ENCODE results near the gene AURKAIP1. TPM values are rescaled to one million over a fixed set of nuclear protein-coding genes. Genes with fewer than 3 reads are reported as not detected.

AURKAIP1 gene
- total RNA-seq, 1 donor from 2014 or later = 104 TPM

GRCh38 chr1:1336446-1336845, 38.6 kb downstream of the AURKAIP1 start:
- intact Hi-C loops (cut with micrococcal nuclease) = no loop called here

DNA sequence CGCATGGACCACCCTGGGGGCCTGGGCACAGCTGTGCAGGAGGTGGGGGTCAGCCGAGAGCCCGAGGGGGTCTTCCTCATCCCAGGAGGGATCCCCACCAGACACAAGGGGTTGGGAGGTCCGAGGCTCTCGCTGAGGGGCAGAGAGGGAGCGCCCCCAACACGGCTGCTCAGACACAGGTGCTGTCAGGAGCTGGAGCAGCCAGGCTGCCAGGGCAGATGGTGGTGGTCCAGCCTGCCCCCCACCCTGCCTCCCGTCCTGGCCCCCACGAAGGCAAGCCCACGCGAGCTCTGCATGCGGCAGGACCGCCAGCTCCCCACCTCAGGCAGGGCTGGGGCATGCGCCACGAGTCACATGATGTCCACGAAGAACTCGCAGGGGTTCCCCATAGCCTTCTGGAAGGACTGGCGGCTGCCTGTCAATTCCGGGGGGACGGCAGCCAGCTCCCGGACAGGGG, 39.2 kb downstream of the AURKAIP1 start:
- intact Hi-C loops (cut with micrococcal nuclease) = no loop called here

DNA sequence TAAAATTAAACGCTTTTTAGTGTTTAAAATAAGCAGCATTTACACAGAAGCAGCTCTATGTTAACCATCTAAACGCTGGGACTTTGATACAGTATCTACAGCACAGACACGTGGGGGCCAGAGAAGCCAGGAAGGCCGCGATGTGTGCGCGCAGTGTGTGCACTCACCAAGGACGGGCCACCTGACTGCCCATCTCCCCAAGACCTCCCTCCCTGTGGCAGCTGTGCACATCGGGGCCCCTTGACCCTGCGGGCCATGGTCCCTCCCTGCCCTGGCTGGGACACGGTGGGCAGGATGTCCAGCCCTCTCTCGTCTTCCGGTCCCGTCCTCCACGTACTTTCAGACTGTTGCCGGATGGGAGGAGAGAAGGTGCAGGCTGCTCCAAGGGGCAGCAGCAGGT, 39.7 kb downstream of the AURKAIP1 start:
- intact Hi-C loops (cut with micrococcal nuclease) = no loop called here

DNA sequence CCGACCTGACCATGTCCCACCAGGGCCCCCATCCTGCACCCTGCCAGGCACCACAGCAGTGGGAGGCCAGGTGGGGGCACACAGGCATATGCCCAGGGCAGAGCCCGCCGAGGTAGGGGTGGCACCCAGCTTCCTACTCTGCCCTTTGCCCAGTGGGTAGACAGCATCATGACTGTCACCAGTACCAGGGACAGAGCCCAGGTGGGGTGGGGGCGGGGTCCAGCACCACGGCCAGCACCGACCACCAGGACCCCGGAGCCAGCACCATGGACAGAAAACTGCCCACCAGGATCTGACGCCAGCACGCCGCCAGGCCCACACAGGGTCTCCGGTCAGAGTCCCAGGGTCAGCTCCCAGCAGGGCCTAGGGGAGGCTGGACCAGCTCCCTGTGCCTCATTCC, 40.2 kb downstream of the AURKAIP1 start:
- intact Hi-C loops (cut with micrococcal nuclease) = no loop called here

DNA sequence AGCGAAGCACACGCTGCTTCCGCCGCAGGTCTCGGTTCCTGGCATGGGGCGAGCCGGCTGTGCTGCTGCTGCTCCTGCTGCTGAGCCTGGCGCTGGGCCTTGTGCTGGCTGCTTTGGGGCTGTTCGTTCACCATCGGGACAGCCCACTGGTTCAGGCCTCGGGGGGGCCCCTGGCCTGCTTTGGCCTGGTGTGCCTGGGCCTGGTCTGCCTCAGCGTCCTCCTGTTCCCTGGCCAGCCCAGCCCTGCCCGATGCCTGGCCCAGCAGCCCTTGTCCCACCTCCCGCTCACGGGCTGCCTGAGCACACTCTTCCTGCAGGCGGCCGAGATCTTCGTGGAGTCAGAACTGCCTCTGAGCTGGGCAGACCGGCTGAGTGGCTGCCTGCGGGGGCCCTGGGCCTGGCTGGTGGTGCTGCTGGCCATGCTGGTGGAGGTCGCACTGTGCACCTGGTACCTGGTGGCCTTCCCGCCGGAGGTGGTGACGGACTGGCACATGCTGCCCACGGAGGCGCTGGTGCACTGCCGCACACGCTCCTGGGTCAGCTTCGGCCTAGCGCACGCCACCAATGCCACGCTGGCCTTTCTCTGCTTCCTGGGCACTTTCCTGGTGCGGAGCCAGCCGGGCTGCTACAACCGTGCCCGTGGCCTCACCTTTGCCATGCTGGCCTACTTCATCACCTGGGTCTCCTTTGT, 41.3 kb downstream of the AURKAIP1 start:
- intact Hi-C loops (cut with micrococcal nuclease) = no loop called here

DNA sequence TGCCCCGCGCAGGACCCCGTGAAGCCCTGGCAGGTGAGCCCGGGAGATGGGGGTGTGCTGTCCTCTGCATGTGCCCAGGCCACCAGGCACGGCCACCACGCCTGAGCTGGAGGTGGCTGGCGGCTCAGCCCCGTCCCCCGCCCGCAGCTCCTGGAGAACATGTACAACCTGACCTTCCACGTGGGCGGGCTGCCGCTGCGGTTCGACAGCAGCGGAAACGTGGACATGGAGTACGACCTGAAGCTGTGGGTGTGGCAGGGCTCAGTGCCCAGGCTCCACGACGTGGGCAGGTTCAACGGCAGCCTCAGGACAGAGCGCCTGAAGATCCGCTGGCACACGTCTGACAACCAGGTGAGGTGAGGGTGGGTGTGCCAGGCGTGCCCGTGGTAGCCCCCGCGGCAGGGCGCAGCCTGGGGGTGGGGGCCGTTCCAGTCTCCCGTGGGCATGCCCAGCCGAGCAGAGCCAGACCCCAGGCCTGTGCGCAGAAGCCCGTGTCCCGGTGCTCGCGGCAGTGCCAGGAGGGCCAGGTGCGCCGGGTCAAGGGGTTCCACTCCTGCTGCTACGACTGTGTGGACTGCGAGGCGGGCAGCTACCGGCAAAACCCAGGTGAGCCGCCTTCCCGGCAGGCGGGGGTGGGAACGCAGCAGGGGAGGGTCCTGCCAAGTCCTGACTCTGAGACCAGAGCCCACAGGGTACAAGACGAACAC, 42.1 kb downstream of the AURKAIP1 start:
- intact Hi-C loops (cut with micrococcal nuclease) = no loop called here

DNA sequence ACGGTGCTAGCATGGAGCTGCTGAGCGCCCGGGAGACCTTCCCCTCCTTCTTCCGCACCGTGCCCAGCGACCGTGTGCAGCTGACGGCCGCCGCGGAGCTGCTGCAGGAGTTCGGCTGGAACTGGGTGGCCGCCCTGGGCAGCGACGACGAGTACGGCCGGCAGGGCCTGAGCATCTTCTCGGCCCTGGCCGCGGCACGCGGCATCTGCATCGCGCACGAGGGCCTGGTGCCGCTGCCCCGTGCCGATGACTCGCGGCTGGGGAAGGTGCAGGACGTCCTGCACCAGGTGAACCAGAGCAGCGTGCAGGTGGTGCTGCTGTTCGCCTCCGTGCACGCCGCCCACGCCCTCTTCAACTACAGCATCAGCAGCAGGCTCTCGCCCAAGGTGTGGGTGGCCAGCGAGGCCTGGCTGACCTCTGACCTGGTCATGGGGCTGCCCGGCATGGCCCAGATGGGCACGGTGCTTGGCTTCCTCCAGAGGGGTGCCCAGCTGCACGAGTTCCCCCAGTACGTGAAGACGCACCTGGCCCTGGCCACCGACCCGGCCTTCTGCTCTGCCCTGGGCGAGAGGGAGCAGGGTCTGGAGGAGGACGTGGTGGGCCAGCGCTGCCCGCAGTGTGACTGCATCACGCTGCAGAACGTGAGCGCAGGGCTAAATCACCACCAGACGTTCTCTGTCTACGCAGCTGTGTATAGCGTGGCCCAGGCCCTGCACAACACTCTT, 42.8 kb downstream of the AURKAIP1 start:
- intact Hi-C loops (cut with micrococcal nuclease) = no loop called here

DNA sequence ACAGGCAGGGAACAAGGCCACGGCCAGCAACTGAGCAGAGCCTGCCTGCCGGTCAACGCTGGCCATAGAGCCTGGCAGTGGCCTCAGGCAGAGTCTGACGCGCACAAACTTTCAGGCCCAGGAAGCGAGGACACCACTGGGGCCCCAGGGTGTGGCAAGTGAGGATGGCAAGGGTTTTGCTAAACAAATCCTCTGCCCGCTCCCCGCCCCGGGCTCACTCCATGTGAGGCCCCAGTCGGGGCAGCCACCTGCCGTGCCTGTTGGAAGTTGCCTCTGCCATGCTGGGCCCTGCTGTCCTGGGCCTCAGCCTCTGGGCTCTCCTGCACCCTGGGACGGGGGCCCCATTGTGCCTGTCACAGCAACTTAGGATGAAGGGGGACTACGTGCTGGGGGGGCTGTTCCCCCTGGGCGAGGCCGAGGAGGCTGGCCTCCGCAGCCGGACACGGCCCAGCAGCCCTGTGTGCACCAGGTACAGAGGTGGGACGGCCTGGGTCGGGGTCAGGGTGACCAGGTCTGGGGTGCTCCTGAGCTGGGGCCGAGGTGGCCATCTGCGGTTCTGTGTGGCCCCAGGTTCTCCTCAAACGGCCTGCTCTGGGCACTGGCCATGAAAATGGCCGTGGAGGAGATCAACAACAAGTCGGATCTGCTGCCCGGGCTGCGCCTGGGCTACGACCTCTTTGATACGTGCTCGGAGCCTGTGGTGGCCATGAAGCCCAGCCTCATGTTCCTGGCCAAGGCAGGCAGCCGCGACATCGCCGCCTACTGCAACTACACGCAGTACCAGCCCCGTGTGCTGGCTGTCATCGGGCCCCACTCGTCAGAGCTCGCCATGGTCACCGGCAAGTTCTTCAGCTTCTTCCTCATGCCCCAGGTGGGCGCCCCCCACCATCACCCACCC, 43.7 kb downstream of the AURKAIP1 start, which contains the start of gene TAS1R3:
Gene TAS1R3, plus strand, starts transcription at position 213 of the 898 bp plus-strand sequence. Its CDS starts 66 bp downstream, at position 279.
- intact Hi-C loops (cut with micrococcal nuclease) = no loop called here

DNA sequence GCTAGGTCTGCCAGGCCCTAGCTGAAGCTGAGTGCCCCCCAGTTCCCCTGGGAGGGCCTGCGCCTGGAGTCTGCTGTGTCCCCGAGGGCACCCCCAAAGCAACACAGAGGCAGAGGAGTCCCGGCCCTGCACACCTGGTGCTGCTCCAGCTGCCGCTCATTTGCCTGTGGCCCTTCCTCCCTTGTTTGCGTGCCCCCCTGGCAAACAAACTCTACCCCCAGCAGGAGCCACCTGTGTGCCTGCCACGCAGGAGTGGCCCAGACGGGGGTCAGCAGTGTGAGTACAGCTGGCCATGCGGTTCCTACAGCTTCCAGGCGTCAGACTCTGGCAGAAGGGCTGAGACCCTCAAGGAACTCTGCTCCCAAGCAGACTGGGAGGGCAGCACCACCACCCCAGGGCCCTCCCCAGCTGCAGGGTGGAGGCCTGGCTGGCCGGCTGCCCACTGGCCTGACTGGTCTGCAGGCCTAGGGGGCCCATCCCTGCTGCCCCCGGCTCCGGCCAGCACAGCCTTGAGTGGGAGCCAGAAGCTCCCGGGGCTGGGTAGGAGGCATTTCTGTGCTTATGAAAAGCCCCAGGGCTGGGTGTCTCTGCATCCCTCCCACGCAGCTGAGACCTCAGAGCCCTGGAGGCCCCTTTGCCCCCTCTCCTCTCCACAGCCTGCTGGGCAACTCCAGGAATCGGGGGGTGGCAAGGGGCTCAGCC, 44.5 kb downstream of the AURKAIP1 start:
- intact Hi-C loops (cut with micrococcal nuclease) = no loop called here

DNA sequence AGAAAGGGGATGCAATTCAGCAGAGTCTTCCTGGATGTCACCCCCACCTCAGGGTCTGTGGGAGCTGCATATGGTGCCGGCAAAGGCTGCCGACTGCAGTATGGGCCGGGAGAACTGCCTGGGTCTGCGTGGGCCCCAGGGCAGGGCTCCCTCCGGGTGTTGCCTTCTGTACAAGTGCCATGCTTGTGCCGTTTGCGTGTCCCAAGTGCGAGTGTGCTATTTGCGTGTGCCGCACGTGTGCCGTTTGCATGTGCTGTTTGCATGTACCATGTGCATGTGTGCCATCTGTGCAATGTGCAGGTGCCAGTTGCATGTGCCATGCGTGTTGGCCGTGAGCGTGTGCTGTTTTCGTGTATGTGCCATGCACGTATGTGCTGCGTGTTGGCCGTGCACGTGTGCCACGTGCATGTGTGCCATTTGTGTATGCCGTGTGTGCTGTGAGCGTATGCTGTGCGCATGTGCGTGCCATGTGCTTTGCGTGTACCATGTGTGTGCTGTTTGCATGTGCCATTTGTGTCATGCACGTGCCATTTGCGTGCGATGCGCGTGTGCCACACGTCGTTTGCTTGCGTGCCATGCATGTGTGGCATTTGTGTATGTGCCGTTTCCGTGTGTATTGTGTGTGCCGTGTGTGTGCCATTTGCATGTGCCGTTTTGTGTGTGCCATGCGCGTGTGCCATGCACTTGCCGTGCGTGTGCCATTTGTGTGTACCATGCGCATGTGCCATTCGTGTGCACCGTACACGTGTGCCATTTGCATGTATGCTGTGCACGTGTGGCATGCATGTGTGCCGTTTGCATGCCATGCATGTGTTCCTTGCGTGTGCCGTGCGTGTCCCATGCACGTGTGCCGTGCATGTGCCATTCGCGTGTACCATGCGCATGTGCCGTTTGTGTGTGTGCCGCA, 45.5 kb downstream of the AURKAIP1 start:
- intact Hi-C loops (cut with micrococcal nuclease) = no loop called here

- intact Hi-C loops (cut with micrococcal nuclease) = no loop called here
Observed at GRCh38 chr1:1328254-1328653, 46.8 kb downstream of the AURKAIP1 start.

- intact Hi-C loops (cut with micrococcal nuclease) = no loop called here
Observed at GRCh38 chr1:1327291-1327690, 47.7 kb downstream of the AURKAIP1 start.

GRCh38 chr1:1326075-1326605, 48.9 kb downstream of the AURKAIP1 start:
- intact Hi-C loops (cut with micrococcal nuclease) = no loop called here

DNA sequence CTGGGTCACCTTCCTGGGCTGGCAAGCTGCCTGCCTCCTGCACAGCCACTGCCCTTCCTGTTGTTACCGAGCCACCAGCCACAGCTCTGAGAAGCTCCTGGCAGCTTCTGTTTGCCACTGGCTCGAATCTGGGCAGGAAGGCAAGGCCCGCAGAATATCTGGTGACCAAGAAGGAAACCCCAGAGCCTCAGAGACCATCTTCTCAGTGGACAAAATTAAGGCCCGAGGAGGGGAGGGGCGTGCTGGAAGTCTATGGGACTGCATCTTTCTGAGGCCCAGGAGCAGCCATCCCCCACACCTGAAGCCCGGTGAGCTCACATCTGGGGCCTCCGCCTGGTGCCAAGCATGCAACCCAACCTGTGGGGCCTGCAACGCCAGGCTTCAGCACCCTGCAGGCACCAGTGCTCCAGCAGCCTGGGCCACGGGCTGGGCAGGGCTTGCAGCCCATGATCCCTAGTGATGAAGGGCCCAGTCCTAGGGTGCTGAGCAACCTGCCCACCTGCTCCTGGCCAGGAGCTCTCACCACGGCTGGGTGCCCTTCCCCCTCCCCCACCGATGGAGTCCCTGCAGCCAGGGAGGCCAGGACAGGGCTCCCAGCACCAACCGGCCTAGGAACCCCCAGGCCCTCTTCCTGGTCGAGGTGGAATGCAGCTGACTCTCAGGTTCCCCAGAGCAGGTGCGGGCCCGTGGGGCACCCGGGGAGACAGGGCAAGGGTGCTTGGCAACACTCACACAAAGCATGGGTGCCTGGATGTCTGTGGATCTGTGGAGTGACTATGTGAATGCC, 49.5 kb downstream of the AURKAIP1 start:
- intact Hi-C loops (cut with micrococcal nuclease) = loop anchor here (2.0 kb wide), 1 partner anchor 23 kb away; the partner anchor contains the start of gene DVL1

DNA sequence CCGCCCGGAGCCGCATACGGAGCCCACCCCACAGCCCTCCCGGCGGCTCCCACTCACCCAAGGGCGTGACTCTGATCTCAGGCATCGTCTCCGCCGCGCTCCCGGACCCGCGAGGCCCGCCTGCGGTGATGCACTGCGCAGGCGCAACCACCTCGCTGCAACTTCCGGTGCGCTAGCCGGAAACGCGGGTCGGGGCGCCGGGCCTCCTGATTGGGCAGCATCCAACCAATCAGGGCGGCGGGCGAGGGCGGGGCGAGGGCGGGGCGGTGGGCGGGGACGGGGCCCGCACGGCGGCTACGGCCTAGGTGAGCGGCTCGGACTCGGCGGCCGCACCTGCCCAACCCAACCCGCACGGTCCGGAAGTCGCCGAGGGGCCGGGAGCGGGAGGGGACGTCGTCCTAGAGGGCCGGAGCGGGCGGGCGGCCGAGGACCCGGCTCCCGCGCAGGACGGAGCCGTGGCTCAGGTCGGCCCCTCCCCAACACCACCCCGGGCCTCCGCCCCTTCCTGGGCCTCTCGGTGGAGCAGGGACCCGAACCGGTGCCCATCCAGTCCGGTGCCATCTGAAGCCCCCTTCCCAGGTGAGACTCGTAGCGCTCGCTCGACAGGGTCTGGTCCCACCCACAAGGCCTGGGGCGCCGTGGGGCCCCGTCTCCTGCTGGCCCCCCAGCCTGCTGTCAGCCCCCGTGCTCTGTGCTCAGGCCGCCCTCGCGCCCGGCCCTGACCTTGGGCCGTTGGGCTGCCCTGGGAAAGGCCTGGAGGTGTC, 50.3 kb downstream of the AURKAIP1 start, which contains the start of the genes CPTP and INTS11:
Gene CPTP, plus strand, starts transcription at position 279 of the 764 bp plus-strand sequence. CDS start 2,109 bp downstream, outside the sequence.
Gene INTS11, minus strand, starts transcription at position 137 of the 764 bp plus-strand sequence. Its CDS starts 52 bp downstream, at position 85.
- intact Hi-C loops (cut with micrococcal nuclease) = loop anchor here (1.0 to 2.0 kb wide), 5 partner anchors 16 to 208 kb away; partner anchors contain the start of genes AURKAIP1, C1orf159, CCNL2 and DVL1

DNA sequence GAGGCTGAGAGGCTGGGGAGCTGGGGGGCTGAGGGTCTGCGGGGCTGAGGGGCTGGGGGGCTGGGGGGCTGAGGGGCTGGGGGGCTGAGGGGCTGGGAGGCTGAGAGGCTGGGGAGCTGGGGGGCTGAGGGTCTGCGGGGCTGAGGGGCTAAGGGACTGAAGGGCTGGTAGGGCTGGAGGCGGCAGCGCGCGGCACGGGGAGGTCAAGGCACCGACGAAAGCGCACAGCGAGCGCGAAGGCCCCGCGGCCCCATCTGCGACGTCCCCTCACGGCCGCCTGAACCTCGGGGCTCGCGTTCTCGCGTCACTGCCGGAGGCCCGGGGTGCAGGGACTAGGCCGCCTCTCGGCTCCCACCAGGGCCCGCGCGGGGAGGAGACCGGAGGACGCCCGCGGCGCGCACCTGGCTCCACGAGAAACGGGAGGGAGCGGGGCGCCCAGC, 50.9 kb downstream of the AURKAIP1 start:
- intact Hi-C loops (cut with micrococcal nuclease) = loop anchor here (1.0 to 2.0 kb wide), 5 partner anchors 16 to 208 kb away; partner anchors contain the start of genes AURKAIP1, C1orf159, CCNL2 and DVL1

All from T-helper 1 cell treated with Interleukin-12 subunit alpha and Interleukin-12 subunit beta and Interleukin-4 antibody, amounts not matched to agents 30 ng/mL and 1 ng/mL, for 36 hours (primary cell).